Measurements from ENCODE around the gene LRRC55. TPM values are rescaled to one million over a fixed set of nuclear protein-coding genes. Genes with fewer than 3 reads are reported as not detected.

LRRC55 gene
- total and polyA plus RNA-seq, 2 experiments from 2014 or later: 0.10 TPM; not detected in 1

DNA sequence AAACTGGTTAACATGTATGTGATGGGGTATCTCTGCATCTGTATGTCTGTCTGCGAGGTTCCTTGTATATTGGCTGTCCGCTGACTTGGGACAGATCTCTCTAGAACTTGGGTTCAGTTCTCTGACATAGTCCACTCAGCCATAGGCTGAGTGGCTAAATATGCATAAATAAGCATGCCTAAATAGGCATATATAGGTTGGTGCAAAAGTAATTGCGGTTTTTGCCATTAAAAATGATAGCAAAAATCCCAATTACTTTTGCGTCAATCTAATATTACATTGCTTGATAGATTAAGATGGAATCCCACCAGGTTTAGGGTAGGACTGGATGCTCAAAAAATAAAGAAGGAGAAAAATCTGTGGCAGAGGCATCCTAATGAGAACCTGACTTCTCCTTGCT lies 8.8 kb downstream of the LRRC55 start:
- Histone ChIP-seq H3K36me3 (replicated peaks; ENCODE audit: insufficient read depth, low read depth) (no peaks in the 10 kb centered on the region), H2AFZ (no peak overlapping the region), H3K4me2 (no peak overlapping the region), H3K27me3 (no peaks in the 10 kb centered on the region), H3K9me3 (ENCODE audit: low read depth) (no peaks in the 10 kb centered on the region), H3K4me1 (ENCODE audit: insufficient read depth) (no peaks in the 10 kb centered on the region), H3K27ac (no peak overlapping the region), H4K20me1 (ENCODE audit: insufficient read depth, poor library complexity, severe bottlenecking) (no peaks in the 10 kb centered on the region), H3K4me3 (no peak overlapping the region), H3K79me2 (no peaks in the 10 kb centered on the region), H3K9me2 (replicated peaks; ENCODE audit: insufficient read depth) (no peaks in the 10 kb centered on the region)
- no peak for TF ChIP-seq EZH2 (IDR thresholded peaks at IDR 0.05; ENCODE audit: borderline replicate concordance)
- no peak for DNase-seq (ENCODE audit: low spot score)
- 90% methylated on average over 4 of the region's 4 CpGs for whole genome bisulfite sequencing (ENCODE audit: low lambda C conversion rate, missing lambda C conversion rate)

DNA sequence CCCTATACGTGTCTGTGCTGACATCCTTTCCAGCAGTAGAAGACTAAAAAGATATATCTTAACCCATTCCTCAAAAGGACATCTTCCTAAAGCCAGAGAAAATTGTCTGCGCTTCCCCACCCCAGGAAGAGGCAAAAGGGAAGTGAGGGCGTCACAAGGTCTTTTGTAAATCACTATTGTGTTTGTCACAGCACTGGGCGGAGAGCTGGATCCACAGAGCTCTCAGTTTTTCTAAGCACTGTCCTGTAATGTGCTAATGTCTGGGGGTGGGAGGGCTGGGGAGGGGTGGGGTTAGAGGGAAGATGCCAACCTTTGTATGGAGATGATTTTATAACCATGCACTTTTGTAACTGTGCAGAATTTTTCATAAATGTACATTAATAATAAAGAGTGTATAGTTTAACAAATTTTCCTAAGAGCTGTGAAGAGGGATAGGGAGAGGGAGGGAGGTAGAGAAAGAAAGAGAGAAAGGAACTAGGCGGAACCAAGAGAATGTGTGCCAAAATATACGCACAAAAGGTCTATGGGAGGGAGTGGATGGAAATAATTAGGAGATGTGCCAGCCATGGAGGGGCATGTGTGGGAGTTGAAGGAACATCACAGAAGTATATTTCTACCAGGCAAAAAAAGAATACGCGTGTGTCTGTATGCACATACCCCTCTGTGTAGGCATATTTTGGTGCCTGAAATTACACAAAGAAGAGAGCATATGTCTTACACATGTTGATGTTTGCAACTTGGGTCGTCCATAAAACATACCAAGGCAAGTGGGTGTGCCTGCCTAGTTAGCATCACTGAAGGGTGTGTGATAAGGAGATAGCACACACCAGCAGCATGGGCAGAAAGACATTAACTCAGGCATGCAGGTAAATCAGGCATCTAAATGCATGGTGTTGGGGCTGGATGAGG lies 9.8 kb downstream of the LRRC55 start:
- Histone ChIP-seq H3K79me2 (no peaks in the 10 kb centered on the region), H3K36me3 (replicated peaks; ENCODE audit: insufficient read depth, low read depth) (no peaks in the 10 kb centered on the region), H4K20me1 (ENCODE audit: insufficient read depth, poor library complexity, severe bottlenecking) (no peaks in the 10 kb centered on the region), H3K4me2 (no peak overlapping the region), H2AFZ (no peak overlapping the region), H3K4me3 (no peak overlapping the region), H3K4me1 (ENCODE audit: insufficient read depth) (no peaks in the 10 kb centered on the region), H3K9me2 (replicated peaks; ENCODE audit: insufficient read depth) (no peaks in the 10 kb centered on the region), H3K9me3 (ENCODE audit: low read depth) (no peaks in the 10 kb centered on the region), H3K27ac (no peak overlapping the region), H3K27me3 (no peaks in the 10 kb centered on the region)
- 80% methylated on average over 9 of the region's 9 CpGs for WGBS (ENCODE audit: low lambda C conversion rate, missing lambda C conversion rate)
- TF ChIP-seq EZH2phosphoT487 (IDR thresholded peaks at IDR 0.05; ENCODE audit: low read depth, severe bottlenecking, unreplicated experiment) (no peak), EZH2 (IDR thresholded peaks at IDR 0.05; ENCODE audit: borderline replicate concordance) (no peak)
- TF ChIP-seq, protein P1, sequence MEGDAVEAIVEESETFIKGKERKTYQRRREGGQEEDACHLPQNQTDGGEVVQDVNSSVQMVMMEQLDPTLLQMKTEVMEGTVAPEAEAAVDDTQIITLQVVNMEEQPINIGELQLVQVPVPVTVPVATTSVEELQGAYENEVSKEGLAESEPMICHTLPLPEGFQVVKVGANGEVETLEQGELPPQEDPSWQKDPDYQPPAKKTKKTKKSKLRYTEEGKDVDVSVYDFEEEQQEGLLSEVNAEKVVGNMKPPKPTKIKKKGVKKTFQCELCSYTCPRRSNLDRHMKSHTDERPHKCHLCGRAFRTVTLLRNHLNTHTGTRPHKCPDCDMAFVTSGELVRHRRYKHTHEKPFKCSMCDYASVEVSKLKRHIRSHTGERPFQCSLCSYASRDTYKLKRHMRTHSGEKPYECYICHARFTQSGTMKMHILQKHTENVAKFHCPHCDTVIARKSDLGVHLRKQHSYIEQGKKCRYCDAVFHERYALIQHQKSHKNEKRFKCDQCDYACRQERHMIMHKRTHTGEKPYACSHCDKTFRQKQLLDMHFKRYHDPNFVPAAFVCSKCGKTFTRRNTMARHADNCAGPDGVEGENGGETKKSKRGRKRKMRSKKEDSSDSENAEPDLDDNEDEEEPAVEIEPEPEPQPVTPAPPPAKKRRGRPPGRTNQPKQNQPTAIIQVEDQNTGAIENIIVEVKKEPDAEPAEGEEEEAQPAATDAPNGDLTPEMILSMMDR (IDR thresholded peaks at IDR 0.05; ENCODE audit: poor library complexity): no peak
- DNase-seq (ENCODE audit: low spot score): no peak

GRCh38 chr11:57192316-57192715 lies 10.6 kb downstream of the LRRC55 start:
- no peak overlapping the region for H3K4me3 ChIP-seq
- no peak overlapping the region for H3K27ac ChIP-seq
- no peaks in the 10 kb centered on the region for H3K36me3 ChIP-seq (replicated peaks; ENCODE audit: insufficient read depth, low read depth)
- H2AFZ ChIP-seq: no peak overlapping the region
- 90% methylated on average over 1 of the region's 1 CpG for WGBS (ENCODE audit: low lambda C conversion rate, missing lambda C conversion rate)
- H4K20me1 ChIP-seq (ENCODE audit: insufficient read depth, poor library complexity, severe bottlenecking): no peaks in the 10 kb centered on the region
- H3K9me3 ChIP-seq (ENCODE audit: low read depth): no peaks in the 10 kb centered on the region
- H3K9me2 ChIP-seq (replicated peaks; ENCODE audit: insufficient read depth): no peaks in the 10 kb centered on the region
- no peaks in the 10 kb centered on the region for H3K4me1 ChIP-seq (ENCODE audit: insufficient read depth)
- no peaks in the 10 kb centered on the region for H3K79me2 ChIP-seq
- H3K4me2 ChIP-seq: no peak overlapping the region
- TF ChIP-seq, protein P1 (IDR thresholded peaks at IDR 0.05; ENCODE audit: poor library complexity): no peak
- TF ChIP-seq EZH2phosphoT487 (IDR thresholded peaks at IDR 0.05; ENCODE audit: low read depth, severe bottlenecking, unreplicated experiment): no peak
- no peak for TF ChIP-seq EZH2 (IDR thresholded peaks at IDR 0.05; ENCODE audit: borderline replicate concordance)
- H3K27me3 ChIP-seq: no peaks in the 10 kb centered on the region
- DNase-seq (ENCODE audit: low spot score): no peak

DNA sequence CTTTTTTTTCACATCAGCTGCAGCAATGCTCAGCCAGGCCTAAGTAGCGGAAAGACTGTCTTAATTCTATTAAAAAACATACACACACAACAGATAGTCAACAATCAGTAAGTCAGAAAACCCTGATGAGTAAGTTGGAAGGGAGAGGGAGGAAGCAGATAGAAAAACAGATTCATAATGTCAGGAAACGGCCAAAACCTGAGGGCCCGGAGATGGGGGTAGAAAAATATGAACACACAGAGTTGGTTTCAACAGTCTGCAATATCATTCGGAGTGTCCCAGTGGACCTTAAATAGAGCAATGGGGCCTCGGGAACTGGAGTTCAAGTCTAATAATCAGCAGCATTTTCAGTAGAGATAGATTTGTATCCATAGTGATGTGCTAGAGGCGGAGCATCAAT lies 14.8 kb downstream of the LRRC55 start:
- Histone ChIP-seq H3K36me3 (replicated peaks; ENCODE audit: insufficient read depth, low read depth) (no peaks in the 10 kb centered on the region), H3K4me3 (no peak overlapping the region), H3K9me3 (ENCODE audit: low read depth) (no peaks in the 10 kb centered on the region), H3K4me2 (no peak overlapping the region), H3K27ac (no peak overlapping the region), H3K27me3 (no peaks in the 10 kb centered on the region), H3K9me2 (replicated peaks; ENCODE audit: insufficient read depth) (no peaks in the 10 kb centered on the region), H2AFZ (no peak overlapping the region), H4K20me1 (ENCODE audit: insufficient read depth, poor library complexity, severe bottlenecking) (no peaks in the 10 kb centered on the region), H3K4me1 (ENCODE audit: insufficient read depth) (no peaks in the 10 kb centered on the region), H3K79me2 (no peaks in the 10 kb centered on the region)
- TF ChIP-seq EZH2phosphoT487 (IDR thresholded peaks at IDR 0.05; ENCODE audit: low read depth, severe bottlenecking, unreplicated experiment) (no peak), EZH2 (IDR thresholded peaks at IDR 0.05; ENCODE audit: borderline replicate concordance) (no peak)
- TF ChIP-seq, protein P1 (IDR thresholded peaks at IDR 0.05; ENCODE audit: poor library complexity): no peak
- DNase-seq (ENCODE audit: low spot score): no peak
- 89% methylated on average over 6 of the region's 6 CpGs for WGBS (ENCODE audit: low lambda C conversion rate, missing lambda C conversion rate)

Measured in hepatocyte (in vitro differentiated cells).